Right hindlimb (tissue), 1 donor: ENCODE measurements around the gene AJAP1.

Source experiments
- DNase-seq: peaks from one replicate; pipeline ENCODE4 v3.0.0-alpha.2; 2018

The AJAP1 gene

GRCh38 chr1:4633346-4633745, 21.1 kb upstream of the AJAP1 start:
- no peak for DNase-seq

- DNase-seq, result no peak
Measured at GRCh38 chr1:4634156-4634792, 20.1 kb upstream of the AJAP1 start.

- DNase-seq, result no peak
Measured at GRCh38 chr1:4634793-4635406, 19.5 kb upstream of the AJAP1 start.

GRCh38 chr1:4636186-4636585, 18.2 kb upstream of the AJAP1 start:
- DNase-seq, result no peak

GRCh38 chr1:4636644-4637380, 17.6 kb upstream of the AJAP1 start:
- no peak for DNase-seq

DNA sequence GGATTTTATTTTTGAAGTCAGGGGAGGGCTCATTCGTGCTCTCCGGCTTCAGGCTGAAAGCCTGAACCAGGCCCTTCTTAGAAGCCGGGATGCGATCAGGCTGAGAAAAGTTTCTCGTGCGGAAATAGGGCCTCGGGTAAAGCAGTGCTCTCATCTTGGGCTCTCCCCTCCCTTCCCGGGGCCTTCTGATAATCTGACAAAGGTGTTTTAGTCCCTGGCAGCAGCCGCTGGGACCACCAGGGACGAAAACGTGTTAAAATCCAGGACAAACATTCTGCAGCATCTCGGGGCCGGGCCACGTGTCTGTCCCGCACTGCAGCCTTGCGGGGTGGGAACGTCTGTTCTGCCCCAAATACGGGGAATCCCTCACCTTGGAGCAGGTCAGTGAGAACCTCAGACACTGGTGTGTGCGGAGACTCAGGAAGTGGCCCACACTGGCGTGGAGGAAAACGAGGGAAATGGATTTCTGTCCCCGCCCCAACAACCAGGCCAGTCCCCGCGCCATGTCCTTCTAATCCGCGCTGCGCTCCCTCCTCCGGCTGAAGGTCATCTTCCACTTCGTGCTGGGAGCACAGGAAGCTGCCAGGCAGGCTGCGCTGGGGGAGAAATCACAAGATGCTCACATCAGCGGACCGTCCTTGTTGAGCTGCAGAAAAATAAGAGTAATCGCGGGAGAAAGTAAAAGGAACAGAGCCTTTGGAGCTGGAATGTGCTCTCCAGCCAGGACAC, 16.6 kb upstream of the AJAP1 start:
- DNase-seq, result no peak

- DNase-seq, result no peak
Measured at GRCh38 chr1:4638345-4638729, 16.1 kb upstream of the AJAP1 start.

DNA sequence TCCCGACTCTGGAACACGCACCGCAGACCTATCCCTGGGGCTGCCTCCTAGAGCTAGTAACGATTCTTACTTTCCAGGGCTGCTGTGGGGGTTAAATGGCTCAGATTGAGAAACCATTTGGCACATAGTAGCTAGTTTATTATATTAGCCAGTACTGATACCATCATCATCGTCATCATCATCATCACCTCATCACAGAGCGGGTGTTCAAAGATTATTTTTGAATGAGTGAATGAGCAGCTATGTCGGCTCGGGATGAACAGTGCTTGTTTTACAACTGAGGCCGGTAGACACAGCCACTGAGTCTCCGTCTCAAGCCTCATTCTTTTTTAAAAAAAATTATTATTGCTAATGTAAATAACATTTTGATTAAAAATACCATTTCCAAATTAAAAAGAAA, 13.5 kb upstream of the AJAP1 start:
- no peak for DNase-seq

- DNase-seq, result no peak
Measured at GRCh38 chr1:4647391-4647790, 7.0 kb upstream of the AJAP1 start.

DNA sequence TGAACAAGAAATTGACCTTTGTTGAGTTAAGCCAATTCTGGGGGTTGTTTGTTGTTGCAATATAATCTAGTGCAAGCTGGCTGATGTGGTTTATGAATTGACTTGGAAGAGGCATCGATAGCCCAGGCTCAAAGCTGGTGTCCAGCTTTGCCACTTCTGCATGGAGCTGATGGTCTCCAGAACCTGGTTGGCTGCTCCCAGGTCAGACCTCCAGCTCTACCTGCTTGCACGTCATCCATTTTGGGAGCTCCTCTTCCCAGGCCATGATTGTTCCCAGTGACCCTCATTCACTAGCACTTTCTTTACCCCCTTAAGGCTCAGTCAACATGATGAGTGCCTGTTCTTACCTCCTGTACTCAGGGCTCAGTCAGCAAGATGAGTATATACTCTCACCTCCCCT, 5.8 kb upstream of the AJAP1 start:
- no peak for DNase-seq

- no peak for DNase-seq
Measured at GRCh38 chr1:4650481-4650880, 3.9 kb upstream of the AJAP1 start.

DNA sequence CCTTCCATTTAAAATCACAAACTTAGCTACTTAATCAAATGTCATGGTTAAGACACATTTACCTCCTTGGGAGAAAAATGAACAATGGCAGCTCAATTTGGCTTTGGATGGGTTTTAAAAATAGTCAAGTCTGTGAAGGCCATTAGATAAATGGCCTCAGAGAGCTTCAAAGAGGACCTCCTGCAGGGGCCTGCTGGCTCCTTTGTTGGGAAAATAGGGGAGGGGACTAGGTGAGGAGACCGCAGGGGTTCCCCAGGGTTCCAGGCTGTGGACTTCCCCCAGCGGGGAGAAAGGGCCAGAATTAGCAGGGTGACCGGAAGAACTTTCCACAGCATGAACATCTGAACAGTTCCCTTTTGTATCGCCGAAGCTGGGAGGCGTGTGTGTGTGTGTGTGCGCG, 3.4 kb upstream of the AJAP1 start:
- DNase-seq, result no peak

- peak; percentile 64 for DNase-seq
Measured at GRCh38 chr1:4652631-4653327, 1.6 kb upstream of the AJAP1 start.

GRCh38 chr1:4653328-4653660, 1.1 kb upstream of the AJAP1 start:
- no peak for DNase-seq

- DNase-seq, result peak; percentile 30
Measured at GRCh38 chr1:4654764-4655673, 610 bp downstream of the AJAP1 start.

GRCh38 chr1:4655674-4656532, 1.5 kb downstream of the AJAP1 start:
- peak; percentile 81 for DNase-seq

DNA sequence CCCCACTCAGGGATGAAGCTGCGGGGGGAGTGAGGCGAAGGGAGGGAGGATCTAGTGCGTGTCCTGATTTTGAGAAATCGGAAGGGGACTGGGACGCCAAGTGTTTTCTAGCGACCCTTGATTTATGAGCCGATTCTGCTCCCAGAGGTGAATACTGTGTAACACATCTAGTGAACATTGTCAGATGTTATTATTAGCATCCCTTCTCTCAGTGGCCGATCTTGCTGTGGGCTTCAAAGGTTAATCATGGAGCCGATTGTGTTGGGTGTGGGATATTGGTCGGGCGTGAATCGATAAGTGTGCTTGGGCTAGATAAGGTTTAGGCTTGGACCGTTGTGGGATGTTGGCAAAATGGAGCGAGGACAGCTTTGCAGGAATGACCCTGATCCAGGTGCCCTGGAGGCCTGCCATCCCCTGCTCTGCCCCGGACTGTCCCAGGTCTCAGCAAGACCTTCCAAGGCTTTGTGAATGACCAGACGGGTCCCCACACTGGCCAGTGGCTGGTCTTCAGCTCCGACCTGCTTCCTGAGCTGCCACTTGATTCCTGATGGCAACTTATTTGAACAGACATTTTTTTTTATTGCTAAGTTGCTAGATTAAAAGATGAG, 2.2 kb downstream of the AJAP1 start:
- DNase-seq, result no peak

GRCh38 chr1:4657244-4657789, 2.9 kb downstream of the AJAP1 start:
- DNase-seq, result no peak

DNA sequence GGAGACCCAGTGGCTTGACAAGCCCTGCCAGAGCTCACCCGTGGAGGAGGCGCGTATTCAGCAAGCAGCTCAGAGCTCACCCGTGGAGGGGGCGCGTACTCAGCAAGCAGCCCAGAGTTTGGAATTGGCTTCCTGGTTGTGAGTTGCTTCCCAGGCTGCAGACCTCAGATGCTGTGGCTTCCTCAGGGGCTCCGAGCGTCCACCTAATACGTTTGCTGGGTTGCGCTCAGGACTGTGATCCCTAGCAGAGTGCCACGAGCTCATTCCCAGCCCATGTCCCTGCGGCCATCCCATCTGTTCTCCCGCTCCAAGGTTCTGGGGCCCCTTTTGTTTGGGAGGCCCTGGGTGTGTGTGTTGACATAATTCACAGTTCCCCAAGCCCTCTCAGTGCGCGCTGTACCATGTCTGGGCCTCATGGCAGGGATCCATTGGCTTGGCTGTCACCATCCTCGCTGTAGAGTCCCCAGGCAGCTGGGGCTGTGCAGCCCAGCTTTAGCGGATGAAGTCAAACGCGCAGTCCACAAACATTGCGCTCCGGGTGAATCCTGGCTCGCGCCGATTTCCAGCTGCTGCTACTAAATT, 3.6 kb downstream of the AJAP1 start:
- peak; percentile 91 for DNase-seq
